Measurements from ENCODE around the gene TIMELESS.
"Not testable (repeated sequence)": the region's sequence is repeated elsewhere in the genome, so short reads cannot be mapped to it uniquely, and the experiment has no call there.

TIMELESS gene

DNA sequence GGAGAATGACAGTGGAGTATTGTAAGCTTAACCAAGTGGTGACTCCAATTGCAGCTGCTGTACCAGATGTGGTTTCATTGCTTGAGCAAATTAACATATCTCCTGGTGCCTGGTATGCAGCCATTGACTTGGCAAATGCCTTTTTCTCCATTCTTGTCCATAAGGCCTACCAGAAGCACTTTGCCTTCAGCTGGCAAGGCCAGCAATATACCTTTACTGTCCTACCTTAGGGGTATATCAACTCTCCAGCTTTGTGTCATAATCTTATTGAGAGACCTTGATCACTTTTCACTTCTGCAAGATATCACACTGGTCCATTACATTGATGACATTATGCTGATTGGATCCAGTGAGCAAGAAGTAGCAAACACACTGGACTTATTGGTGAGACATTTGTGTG, 47.6 kb downstream of the TIMELESS start:
- DNase-seq (ENCODE audit: low spot score): not testable (repeated sequence)

DNA sequence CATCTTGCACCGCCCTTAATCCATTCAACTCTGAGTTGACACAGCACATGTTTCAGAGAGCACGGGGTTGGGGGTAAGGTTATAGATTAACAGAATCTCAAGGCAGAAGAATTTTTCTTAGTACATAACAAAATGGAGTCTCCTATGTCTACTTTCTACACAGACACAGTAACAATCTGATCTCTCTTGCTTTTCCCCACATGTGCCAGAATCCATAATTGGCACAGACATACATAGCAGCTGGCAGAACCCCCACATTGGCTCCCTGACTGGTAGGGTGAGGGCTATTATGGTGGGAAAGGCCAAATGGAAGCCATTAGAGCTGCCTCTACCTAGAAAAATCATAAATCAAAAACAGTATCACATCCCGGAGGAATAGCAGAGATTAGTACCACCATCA, 48.1 kb downstream of the TIMELESS start:
- not testable (repeated sequence) for DNase-seq (ENCODE audit: low spot score)

DNA sequence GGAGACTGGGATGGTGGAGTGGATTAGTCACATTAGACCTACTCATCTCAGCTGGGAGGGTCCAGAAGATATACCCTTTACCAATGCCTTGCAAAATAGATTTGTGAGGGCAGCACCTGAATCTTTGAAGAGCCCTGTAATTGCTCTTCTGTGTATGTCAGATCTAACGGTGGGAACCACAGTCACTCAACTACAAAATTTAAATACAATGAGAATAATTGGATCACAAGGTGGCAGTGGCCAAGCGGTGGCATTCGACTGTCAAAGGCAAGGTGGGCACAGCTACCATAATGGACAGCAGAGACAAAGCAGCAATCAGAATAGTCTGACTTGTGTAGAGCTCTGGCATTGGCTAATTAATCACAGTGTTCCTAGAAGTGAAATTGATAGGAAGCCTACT, 49.8 kb downstream of the TIMELESS start:
- not testable (repeated sequence) for DNase-seq (ENCODE audit: low spot score)

DNA sequence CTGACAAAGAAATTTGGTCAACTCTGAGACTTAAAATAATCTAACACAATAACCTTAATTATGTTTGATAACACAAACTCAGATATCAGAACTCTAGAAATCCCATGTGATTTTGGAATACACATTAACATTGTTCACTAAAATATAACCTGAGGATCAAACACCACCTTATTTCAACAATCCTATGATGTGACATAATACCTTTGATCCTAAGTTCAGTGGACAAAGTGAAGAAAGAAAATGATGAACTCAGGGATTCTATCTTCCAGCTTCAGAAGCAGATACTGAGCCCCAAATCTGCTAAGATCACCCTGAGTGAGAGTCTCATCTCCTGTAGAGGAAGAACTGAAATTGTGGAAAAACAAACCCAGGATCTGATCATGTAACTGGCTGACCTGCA, 50.9 kb downstream of the TIMELESS start:
- DNase-seq (ENCODE audit: low spot score): no peak

DNA sequence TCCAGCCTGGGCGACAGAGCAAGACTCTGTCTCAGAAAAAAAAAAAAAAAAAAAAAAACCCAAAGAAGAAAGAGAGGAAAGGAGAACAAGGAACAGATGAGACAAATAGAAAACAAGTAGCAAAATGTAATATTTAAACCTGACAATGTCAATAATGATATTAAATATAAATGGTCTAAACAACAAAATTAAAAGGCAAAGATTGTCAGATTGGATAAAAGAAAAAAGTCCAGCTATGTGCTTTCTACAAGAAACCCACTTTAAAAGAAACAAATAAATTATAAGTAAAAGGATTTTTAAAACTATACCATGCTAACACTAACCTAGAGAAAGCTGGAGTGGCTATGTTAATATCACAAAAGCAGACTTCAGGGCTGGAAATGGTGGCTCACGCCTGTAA, 56.9 kb downstream of the TIMELESS start:
- DNase-seq (ENCODE audit: low spot score): no peak

DNA sequence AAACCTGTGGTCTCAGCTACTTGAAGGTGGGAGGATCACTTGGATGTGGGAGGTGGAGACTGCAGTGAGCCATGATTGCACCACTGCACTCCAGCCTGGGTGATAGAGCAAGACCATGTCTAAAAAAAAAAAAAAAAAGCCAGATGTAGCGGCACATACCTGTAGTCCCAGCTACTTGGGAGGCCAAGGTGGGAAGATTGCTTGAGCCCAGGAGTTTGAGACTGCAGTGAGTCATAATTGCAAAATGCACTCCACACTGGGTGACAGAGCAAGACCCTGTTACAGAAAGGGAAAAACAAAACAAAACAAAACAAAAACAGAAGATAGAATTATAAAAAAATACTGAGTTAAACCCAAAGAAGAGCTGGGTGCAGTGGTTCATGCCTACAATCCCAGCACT, 57.5 kb downstream of the TIMELESS start:
- no peak for DNase-seq (ENCODE audit: low spot score)

DNA sequence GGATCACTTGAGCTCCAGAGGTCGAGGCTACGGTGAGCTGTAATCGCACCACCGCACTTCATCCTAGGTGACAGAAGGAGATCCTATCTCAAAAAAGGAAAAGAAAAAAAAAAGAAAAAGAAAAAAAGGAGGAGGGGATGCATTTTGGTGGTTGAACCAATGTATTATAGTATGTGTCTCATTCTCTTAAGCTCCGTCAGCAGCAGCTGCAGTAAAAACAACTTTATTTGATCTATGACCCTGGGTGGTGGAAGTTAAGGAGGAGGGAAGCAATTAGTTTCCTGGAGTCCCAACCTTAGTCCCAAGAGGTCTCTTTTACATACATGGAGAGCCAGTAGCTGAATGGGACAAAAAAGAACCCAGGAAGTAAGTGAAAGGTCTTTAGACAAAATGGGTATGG, 59.8 kb downstream of the TIMELESS start:
- DNase-seq (ENCODE audit: low spot score): no peak

DNA sequence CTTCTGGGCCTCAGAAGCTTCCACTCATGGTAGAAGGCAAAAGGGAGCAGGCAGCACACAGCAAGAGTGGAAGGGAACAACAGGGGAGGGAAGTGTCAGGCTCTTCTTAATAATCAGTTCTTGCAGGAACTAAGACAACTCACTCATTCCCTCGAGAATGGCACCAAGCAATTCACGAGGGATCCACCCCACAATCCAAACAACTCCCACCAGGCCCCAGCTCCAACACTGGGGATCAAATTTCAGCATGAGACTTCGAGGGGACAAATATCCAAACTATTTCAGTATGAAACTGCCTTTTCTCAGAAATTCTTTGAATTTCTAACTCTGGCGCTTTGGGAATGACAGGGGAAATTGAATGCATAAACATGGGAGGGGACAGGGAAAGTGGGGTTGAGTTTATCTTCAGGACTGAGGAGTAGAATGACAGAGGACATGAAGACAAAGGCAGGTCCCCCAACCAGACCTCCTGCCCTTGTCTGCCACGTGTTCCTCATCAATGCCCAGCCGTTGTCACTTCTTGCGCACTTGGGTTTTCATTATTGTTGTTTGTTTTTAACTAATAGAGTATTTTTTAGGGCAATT, 62.0 kb downstream of the TIMELESS start:
- peak; percentile 7 for DNase-seq (ENCODE audit: low spot score)

DNA sequence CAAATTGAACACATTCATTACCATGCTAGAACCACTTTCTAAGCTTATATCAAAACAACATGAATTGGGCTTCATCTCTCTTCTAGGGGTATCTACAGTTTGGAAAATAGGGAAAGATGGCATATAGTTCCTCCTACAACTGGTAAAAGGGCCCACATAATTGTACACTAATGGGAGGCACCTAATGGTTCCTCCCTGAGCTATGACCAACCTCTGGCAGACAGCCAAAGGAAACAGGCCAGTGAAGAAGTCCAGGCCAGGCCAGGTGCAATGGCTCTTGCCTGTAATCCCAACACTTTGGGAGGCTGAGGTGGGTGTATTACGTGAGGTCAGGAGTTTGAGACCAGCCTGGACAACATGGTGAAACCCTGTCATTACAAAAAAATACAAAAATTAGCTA, 63.4 kb downstream of the TIMELESS start:
- no peak for DNase-seq (ENCODE audit: low spot score)

DNA sequence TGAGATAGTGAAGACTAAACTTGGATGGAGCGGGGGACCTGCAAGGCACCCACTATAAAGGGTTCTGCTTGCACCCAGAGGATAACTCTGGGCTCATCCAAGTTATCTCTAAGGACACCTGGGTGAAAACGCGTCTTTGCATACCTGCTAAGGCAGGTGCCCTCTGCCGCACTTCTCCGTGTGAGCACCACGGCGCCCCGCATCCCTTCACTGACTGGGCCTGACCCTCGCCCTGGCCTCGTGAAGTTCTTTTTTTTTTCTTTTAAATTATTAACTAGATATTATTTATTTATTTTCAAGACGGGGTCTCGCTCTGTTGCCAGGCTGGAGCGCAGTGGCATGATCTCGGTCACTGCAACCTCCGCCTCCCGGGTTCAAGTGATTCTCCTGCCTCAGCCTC, 66.6 kb downstream of the TIMELESS start:
- DNase-seq (ENCODE audit: low spot score): no peak

DNA sequence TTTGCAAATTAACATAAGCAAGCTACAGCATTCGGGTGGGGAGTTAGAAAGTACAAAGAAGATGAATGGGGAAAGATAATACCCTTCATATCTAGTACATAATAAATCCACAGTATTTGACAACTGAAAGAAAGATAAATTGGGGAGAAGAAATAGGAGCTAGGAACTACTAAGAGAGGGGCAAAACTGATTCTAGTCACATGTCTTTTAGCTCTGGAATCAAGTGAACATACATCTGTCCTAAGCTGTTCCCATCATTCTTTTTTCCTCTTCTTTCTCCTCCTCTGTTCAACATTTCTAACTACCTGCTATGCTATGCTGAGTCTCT, 71.3 kb downstream of the TIMELESS start:
- no peak for DNase-seq (ENCODE audit: low spot score)

DNA sequence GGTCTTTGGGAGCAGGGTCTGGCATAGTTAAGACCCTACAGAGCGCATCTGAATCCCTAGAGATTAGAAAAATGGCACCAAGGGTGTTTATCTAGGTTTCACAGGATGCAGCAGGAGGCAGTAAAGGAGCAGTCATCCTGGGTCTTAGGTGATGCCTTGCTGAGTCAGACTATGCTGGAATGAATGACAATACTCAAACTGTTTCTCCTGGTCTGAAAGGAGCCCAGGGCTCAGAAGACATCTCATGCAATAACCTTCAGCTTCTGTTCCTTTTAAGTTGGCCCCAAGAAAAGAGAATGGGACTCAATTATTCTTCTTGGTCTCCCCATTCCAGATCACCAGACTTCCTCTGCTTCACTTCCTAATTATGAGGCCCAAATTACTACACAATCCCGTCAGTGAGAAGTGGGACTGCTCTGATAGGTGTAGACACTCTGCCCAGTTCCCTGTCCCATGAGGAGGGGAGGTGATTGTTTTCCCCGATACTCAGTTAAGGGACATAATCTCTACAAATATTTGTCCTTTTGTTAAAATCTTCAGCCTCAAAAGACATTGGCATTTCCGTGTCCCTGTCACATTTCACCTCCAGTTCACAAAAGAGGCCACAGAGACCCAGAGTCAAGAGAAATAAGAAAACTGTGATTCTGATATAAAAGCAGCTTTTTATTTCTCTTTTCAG, 71.8 kb downstream of the TIMELESS start:
- DNase-seq (ENCODE audit: low spot score): peak; percentile 24

DNA sequence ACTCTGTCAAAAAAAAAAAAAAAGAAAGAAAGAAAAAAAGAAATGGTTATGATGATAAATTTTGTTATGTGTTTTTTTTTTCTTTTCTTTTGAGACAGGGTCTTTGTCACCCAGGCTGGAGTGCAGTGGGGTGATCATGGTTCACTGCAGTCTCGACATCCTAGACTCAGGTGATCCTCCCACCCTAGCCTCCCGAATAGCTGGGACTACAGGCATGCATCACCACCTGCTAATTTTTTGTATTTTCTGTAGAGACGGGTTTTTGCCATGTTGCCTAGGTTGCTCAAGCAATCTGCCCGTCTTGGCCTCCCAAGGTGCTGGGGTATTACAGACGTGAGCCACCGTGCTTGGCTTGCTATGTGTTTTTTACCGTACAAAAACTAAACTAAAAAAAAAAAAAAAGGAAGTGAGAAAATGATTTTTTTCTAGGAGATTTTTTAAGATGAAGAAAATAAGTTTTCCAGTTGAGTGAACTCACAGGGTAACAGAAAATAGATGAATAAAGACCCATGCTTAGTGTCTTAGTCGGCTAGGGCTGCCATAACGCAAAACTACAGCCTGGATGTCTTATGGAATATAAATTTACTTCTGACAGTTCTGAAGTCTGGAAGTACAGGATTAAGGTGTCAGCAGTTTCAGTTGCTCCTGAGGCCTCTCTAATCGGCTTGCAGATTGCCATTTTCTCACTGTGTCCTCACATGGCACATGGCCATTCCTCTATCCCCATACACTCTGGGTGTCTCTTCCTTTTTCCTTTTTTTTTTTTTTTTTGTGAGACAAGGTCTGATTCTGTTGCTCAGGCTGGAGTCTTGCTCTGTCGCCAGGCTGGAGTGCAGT, 73.4 kb downstream of the TIMELESS start:
- DNase-seq (ENCODE audit: low spot score): no peak

DNA sequence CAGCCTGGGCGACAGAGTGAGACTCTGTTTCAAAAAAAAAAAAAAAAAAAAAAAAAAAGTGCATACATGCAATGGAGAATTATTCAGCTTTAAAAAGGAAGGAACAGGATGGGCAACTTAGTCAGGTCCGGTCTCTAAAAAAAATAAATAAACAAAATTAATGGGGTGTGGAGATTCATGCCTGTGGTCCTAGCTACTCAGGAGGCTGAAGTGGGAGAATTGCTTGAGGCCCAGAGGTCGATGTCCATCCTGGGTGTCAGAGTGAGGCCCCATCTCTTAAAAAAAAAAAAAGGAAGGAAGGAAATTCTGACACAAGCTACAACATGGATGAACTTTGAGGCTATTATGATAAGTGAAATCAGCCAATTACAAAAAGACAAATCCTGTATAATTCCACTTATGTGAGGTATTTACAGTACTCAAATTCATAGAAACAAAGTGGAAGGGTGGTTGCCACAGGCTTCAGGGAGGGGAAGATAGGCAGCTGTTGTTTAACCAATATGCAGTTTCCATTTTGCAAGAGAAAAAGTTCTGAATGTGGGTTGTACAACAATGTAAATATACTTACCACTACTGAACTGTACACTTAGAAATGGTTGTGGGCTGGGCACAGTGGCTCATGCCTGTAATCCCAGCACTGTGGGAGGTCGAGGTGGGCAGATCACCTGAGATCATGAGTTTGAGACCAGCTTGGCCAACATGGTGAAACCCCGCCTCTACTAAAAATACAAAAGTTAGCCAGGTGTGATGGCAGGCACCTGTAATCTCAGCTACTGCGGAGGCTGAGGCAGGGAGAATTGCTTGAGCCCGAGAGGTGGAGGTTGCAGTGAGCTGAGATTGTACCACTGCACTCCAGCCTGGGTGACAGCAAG, 74.3 kb downstream of the TIMELESS start:
- DNase-seq (ENCODE audit: low spot score): no peak

DNA sequence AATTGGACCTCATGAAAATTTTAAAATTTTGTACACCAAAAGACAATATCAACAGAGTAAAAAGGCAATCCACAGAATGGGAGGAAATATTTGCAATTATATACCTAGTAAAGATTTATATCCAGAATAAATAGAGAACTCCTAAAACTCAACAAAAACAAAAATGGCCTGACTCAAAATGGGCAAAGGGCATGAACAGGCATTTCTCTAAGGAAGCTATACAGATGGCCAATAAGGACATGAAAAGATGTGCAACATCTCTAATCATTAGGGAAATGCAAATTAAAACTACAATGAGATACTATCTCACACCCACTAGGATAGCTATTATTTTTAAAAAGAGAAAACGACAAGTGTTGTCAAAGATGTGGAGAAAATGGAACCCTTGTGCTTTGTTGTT, 75.7 kb downstream of the TIMELESS start:
- no peak for DNase-seq (ENCODE audit: low spot score)

DNA sequence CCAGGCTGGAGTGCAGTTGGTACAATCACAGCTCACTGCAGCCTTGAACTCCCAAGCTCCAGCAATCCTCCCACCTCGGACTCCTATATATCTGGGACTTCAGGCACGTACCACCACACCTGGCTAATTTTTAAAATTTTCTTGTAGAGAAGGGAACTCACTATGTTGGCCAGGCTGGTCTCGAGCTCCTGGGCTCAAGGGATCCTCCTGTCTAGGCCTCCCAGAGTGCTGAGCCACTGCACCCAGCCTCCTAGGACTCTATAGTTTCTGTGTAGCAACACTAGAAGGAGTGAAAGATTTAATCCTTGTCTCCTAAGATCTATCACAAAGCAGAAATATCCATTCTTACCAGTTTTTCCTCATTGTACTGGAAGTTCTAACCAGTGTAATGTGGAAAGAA, 82.3 kb downstream of the TIMELESS start:
- no peak for DNase-seq (ENCODE audit: low spot score)

Data from AG08395 (cell line).